BE2C (cell line): ENCODE measurements around the gene UBE2E3.

Source experiments
- DNase-seq: peaks from one replicate; pipeline ENCODE4 v3.0.0-alpha.2; 2020
- H3K27me3 ChIP-seq: fragments of 250-450 bp; sonication (Bioruptor Pico); 2 replicates; pipeline ENCODE4 v1.5.1; 2020; ENCODE audit warnings: mild to moderate bottlenecking
- H3K36me3 ChIP-seq: fragments of 250-450 bp; sonication (Bioruptor Pico); 2 replicates; pipeline ENCODE4 v1.5.1; 2020; ENCODE audit warnings: mild to moderate bottlenecking
- H3K4me1 ChIP-seq: fragments of 250-450 bp; sonication (Bioruptor Pico); 2 replicates; pipeline ENCODE4 v1.5.1; 2020
- H3K4me3 ChIP-seq: 2 replicates; pipeline ENCODE4 v1.5.1; 2011; ENCODE audit warnings: low read depth, low read length
- H3K9me3 ChIP-seq: fragments of 250-450 bp; sonication (Bioruptor Pico); 2 replicates; pipeline ENCODE4 v1.5.1; 2020
- CTCF ChIP-seq: IDR thresholded peaks from 2 replicates; pipeline ENCODE4 v1.5.1; 2012; ENCODE audit warnings: mild to moderate bottlenecking, low read depth, low read length

The UBE2E3 gene

GRCh38 chr2:180943275-180943674 lies 37.1 kb upstream of the UBE2E3 start:
- no peak for DNase-seq

GRCh38 chr2:180944372-180944771 lies 36.0 kb upstream of the UBE2E3 start:
- Histone ChIP-seq H3K36me3 (no peaks in the 10 kb centered on the region), H3K27me3 (no peaks in the 10 kb centered on the region), H3K4me1 (no peaks in the 10 kb centered on the region), H3K4me3 (no peak overlapping the region), H3K9me3 (no peaks in the 10 kb centered on the region)
- TF ChIP-seq CTCF: no peak
- no peak for DNase-seq

More at GRCh38 chr2:180943275-180943674, 37.1 kb upstream of the UBE2E3 start:
- TF ChIP-seq CTCF: no peak
- no peaks in the 10 kb centered on the region for H3K4me1 ChIP-seq
- H3K36me3 ChIP-seq: no peaks in the 10 kb centered on the region
- H3K9me3 ChIP-seq: no peaks in the 10 kb centered on the region
- H3K4me3 ChIP-seq: no peak overlapping the region
- no peaks in the 10 kb centered on the region for H3K27me3 ChIP-seq

GRCh38 chr2:180947208-180947689 lies 33.2 kb upstream of the UBE2E3 start:
- Histone ChIP-seq H3K27me3 (no peaks in the 10 kb centered on the region), H3K4me1 (no peaks in the 10 kb centered on the region), H3K9me3 (no peaks in the 10 kb centered on the region), H3K4me3 (no peak overlapping the region), H3K36me3 (no peaks in the 10 kb centered on the region)
- TF ChIP-seq CTCF: no peak
- no peak for DNase-seq

GRCh38 chr2:180949896-180950295 lies 30.5 kb upstream of the UBE2E3 start:
- Histone ChIP-seq H3K27me3 (no peaks in the 10 kb centered on the region), H3K4me3 (no peak overlapping the region)
- TF ChIP-seq CTCF: no peak

GRCh38 chr2:180952082-180952481 lies 28.3 kb upstream of the UBE2E3 start:
- H3K4me3 ChIP-seq: no peak overlapping the region
- no peaks in the 10 kb centered on the region for H3K9me3 ChIP-seq
- TF ChIP-seq CTCF: no peak
- DNase-seq: no peak
- no peaks in the 10 kb centered on the region for H3K4me1 ChIP-seq
- H3K27me3 ChIP-seq: no peaks in the 10 kb centered on the region
- no peaks in the 10 kb centered on the region for H3K36me3 ChIP-seq

More at GRCh38 chr2:180949896-180950295, 30.5 kb upstream of the UBE2E3 start:
- Histone ChIP-seq H3K36me3 (no peaks in the 10 kb centered on the region), H3K9me3 (no peaks in the 10 kb centered on the region), H3K4me1 (no peaks in the 10 kb centered on the region)
- DNase-seq: no peak

- no peak for TF ChIP-seq CTCF
- no peaks in the 10 kb centered on the region for H3K27me3 ChIP-seq
- no peak overlapping the region for H3K4me3 ChIP-seq
- no peaks in the 10 kb centered on the region for H3K4me1 ChIP-seq
- no peaks in the 10 kb centered on the region for H3K9me3 ChIP-seq
- H3K36me3 ChIP-seq: no peaks in the 10 kb centered on the region
- DNase-seq: no peak
These were observed 27.6 kb upstream of the UBE2E3 start for GRCh38 chr2:180952731-180953336.
